DMS53 (cell line): ENCODE results near the gene GRB7.
A peak's percentile ranks its signal among the peaks of the same experiment; 100 is the strongest.
"Not testable (repeated sequence)": the region's sequence is repeated elsewhere in the genome, so short reads cannot be mapped to it uniquely, and the experiment has no call there.

Experiments used
- DNase-seq: peaks from one replicate; lab custom pipeline; 2025; lab: John Stamatoyannopoulos, UW

GRB7 gene

GRCh38 chr17:39751637-39752036 lies 13.9 kb downstream of the GRB7 start:
- DNase-seq = no peak

- DNase-seq = no peak
These were observed 14.6 kb downstream of the GRB7 start for GRCh38 chr17:39752241-39752881.

- DNase-seq = peak; percentile 76
These were observed 15.9 kb downstream of the GRB7 start for GRCh38 chr17:39753514-39754160.

- peak; percentile 95 for DNase-seq
These were observed 16.6 kb downstream of the GRB7 start for GRCh38 chr17:39754161-39754957.

- DNase-seq = peak; percentile 40
These were observed 17.3 kb downstream of the GRB7 start for GRCh38 chr17:39754958-39755553.

- DNase-seq = peak; percentile 40
These were observed 18.0 kb downstream of the GRB7 start for GRCh38 chr17:39755554-39756379.

GRCh38 chr17:39756380-39757079 lies 18.8 kb downstream of the GRB7 start:
- no peak for DNase-seq

- no peak for DNase-seq
These were observed 19.5 kb downstream of the GRB7 start for GRCh38 chr17:39757176-39757662.

- no peak for DNase-seq
These were observed 20.5 kb downstream of the GRB7 start for GRCh38 chr17:39757931-39758873.

- no peak for DNase-seq
These were observed 21.5 kb downstream of the GRB7 start for GRCh38 chr17:39759204-39759603.

- DNase-seq = no peak
These were observed 24.2 kb downstream of the GRB7 start for GRCh38 chr17:39761861-39762496.

GRCh38 chr17:39763051-39763820 lies 25.5 kb downstream of the GRB7 start:
- no peak for DNase-seq

- DNase-seq = not testable (repeated sequence)
These were observed 26.4 kb downstream of the GRB7 start for GRCh38 chr17:39764171-39764570.

GRCh38 chr17:39765175-39765574 lies 27.4 kb downstream of the GRB7 start:
- no peak for DNase-seq

GRCh38 chr17:39765766-39766165 lies 28.0 kb downstream of the GRB7 start:
- DNase-seq = no peak

GRCh38 chr17:39767147-39767546 lies 29.4 kb downstream of the GRB7 start:
- no peak for DNase-seq

- DNase-seq = peak; percentile 93
These were observed 32.3 kb downstream of the GRB7 start for GRCh38 chr17:39769974-39770587.

GRCh38 chr17:39772415-39772814 lies 34.7 kb downstream of the GRB7 start:
- no peak for DNase-seq
